Activated naive CD4-positive, alpha-beta T cell treated with anti-CD3 and anti-CD28 coated beads, Interleukin-2, amount 50 U/mL, for 16 hours (primary cell): ENCODE data around the gene CDC5L.

ENCODE experiments used
- DNase-seq: peaks from one replicate; pipeline ENCODE4 v3.0.0-alpha.2; 2020

CDC5L gene

GRCh38 chr6:44477293-44477894 is 89.9 kb downstream of the CDC5L start:
- DNase-seq: no peak

- no peak for DNase-seq
Measured at GRCh38 chr6:44478158-44478557, 90.7 kb downstream of the CDC5L start.

- DNase-seq: no peak
Measured at GRCh38 chr6:44478591-44479254, 91.2 kb downstream of the CDC5L start.

GRCh38 chr6:44480097-44480541 is 92.6 kb downstream of the CDC5L start:
- no peak for DNase-seq

DNA sequence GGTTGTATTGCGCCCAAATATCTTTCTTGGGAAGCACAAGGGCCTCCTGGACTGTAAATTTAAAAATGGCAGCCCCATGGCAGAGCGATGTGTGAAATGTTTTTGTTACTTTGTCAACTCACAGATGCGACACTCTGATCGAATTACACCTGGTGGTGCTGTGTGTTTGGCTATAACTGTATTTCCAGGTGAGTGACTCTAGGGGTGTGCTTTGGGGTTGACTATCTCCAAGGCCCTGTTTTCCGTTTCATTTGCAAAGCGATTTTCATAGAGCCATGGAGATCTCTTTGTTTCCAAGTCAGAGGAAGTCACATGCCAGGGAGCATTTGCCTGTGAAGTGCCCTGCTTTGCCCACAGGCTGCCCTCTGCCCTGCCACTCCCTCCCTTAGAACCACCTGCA is 93.5 kb downstream of the CDC5L start:
- no peak for DNase-seq

- DNase-seq: no peak
Measured at GRCh38 chr6:44481760-44482159, 94.3 kb downstream of the CDC5L start.

- no peak for DNase-seq
Measured at GRCh38 chr6:44485601-44486401, 98.3 kb downstream of the CDC5L start.

DNA sequence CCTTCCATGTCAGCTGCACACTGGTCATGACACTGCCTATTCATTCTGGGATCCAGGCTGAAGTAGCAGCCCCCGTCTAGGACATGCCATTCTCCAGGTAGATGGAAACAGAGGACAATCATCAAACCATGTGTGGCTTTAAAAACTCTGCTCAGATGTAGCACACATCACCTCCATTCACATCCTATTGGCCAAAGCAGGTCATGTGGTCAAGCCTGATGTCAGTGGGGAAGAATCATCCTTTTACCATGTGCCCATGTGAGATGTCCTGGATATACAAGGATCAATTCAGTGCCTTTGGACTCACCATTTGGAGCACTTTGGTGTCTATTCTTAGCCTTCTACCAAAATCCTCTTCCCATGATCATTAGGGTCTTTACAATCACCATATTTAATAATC is 99.5 kb downstream of the CDC5L start:
- DNase-seq: no peak

DNA sequence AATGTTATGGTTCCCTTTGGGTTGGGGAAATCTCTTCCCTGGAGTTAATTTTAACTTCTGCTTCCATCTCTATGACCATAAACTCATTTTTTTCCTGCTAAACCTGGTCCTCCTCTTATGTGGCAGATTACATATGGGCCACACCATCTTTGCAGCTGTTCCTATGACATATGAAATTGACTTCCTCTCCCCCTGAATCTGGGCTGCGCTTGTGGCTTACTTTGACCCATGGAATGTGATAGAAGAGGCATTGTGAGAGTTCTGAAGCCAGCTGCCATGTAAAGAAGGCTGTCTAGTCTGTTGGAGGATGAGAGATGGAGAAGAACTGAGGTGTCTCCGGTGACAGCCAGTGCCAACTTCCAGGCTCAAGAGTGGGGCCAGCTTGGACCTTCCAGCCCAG is 100.1 kb downstream of the CDC5L start:
- no peak for DNase-seq

DNA sequence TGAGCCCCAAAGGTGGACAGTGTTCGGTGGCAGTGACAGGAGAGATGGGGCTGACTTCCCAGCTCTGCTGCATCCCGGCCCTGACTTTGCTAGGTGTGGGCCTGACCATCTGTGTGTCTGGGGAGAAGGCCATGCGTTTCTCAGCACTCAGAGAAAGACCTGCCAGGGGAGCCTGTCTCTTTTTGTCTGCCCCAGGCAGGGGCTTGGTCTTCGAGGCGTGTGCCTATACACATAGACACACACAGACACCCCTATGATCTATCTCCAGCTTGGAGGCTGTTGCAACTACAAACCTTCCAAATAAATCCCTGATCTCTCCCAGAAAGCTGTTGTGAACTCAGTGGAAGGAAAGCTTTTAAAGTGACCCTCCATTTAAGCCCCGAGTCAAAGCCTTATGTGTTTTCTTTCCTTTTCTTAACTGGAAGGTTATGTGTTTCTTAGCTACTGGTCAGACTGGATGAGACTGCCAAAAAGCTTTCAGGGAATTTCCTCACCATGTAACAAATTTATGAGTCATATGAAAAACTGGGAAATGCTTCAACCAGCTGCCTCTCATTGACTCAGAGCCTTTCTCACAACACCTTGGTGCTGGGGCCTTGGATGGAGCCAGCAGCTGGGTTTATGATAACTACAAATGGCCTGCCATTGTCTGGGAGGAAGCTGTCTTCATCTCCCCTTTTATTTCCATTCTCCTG is 102.6 kb downstream of the CDC5L start:
- DNase-seq: no peak

GRCh38 chr6:44493132-44493531 is 105.6 kb downstream of the CDC5L start:
- DNase-seq: no peak

- DNase-seq: no peak
Measured at GRCh38 chr6:44493593-44493992, 106.1 kb downstream of the CDC5L start.

DNA sequence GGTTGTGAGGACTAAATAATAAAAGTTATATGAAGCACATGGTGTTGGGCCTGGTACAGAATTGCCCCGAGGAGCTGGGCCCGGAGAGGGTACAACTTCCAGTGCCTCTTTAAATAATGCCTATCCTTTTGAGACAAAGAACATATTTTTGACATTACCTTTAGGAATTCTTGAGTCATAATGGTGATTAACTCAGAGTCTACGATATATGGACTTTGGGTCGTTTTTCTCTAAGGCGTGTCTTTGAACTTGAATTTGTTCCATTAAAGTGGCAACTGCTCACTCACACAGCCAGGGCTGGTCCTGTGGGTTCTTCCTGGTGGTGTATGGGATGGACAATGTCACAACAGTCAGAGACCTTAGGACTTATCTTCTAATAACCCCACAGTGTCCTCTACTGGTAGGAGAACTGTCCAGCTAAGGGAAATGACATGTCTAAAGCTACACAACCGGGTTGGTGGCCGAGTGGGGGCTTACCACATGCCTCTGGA is 106.5 kb downstream of the CDC5L start:
- no peak for DNase-seq

- no peak for DNase-seq
Measured at GRCh38 chr6:44495036-44495901, 107.8 kb downstream of the CDC5L start.

- no peak for DNase-seq
Measured at GRCh38 chr6:44496665-44497369, 109.3 kb downstream of the CDC5L start.

DNA sequence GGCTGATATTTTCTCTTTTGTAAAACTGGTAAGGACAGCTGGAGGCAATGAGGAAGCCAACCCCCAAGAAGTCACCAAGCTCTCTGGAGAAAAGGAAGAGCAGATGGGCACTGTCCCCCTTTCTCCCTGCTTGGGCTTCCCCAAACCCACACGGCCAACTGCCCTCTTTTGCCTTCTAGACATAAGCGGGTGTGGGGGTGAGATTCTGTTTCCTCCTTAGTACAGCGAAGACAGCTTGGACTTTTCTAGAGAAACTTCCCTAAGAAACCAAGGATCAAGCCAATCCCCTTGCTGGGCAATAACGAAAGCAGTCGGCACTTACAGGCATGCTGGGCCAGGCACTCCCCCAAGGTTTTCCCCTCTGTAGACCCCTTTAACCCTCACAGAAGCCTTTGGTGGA is 110.3 kb downstream of the CDC5L start:
- DNase-seq: no peak

DNA sequence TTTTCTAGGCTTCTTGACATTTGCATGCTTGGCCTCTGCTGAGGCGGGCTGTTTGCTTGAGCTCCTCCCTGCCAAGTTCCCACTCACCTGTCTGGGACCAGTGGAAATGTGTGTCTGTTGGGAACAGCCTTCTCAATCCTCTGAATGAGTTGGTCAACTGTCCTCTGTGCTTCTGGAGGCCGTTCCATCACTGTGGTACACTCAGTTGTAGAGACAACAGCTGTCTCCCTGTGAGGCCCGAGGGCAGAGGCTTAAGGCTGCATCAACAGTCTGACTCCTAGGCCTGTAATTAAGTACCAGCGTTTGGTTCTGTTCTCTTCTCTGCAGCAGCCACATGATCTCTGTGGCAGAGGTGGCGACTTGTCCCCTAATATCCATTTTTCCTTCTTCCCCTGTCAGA is 110.9 kb downstream of the CDC5L start:
- no peak for DNase-seq

DNA sequence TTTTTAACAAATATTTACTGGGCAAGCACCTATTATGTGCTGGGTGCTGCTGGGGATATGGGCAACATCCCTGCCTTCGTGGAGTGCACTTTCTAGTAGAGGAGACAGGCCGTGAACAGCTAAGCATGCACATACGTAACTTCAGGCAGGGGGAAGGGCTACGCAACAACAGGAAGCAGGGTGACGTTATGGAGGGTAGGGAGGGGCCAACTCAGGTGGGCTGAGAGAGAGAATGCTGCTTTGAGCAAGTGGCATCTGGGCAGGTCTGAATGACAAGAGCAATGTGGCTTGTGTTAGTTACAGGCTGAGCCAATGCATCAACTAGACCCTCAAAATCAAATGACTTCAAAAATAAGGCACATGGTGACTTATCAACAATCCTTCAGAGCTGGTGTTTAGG is 112.1 kb downstream of the CDC5L start:
- DNase-seq: no peak
